Activated CD8-positive, alpha-beta memory T cell treated with anti-CD3 and anti-CD28 coated beads, Interleukin-2, amount 10 ng/mL, durations not matched to agents 7 days and 5 days (primary cell): Measurements from ENCODE around the gene ATN1. TPM values are rescaled to one million over a fixed set of nuclear protein-coding genes. Genes with fewer than 3 reads are reported as not detected.

ENCODE experiments used
- ATAC-seq: fragments of 150-1000 bp; cut with Tn5 transposase; one replicate; pipeline ENCODE4 v1.10.0; 2021; ENCODE audit warnings: moderate library complexity
- CTCF ChIA-PET: fragments of 350-600 bp; sonication (Branson Sonifier 250); formaldehyde crosslinking; loops from one replicate; lab custom pipeline; 2021; ENCODE audit warnings: antibody characterized with exemption; lab: Charles Lee
- DNase-seq: peaks from one replicate; pipeline ENCODE4 v3.0.0-alpha.2; 2020
- H3K27ac Mint-ChIP-seq: one replicate; pipeline ENCODE4 v1.8.0; 2021; ENCODE audit warnings: mild to moderate bottlenecking, mixed read lengths
- H3K27me3 Mint-ChIP-seq: one replicate; pipeline ENCODE4 v1.8.0; 2021; ENCODE audit warnings: mixed read lengths
- H3K36me3 Mint-ChIP-seq: one replicate; pipeline ENCODE4 v1.8.0; 2021; ENCODE audit warnings: mild to moderate bottlenecking, mixed read lengths
- H3K4me1 Mint-ChIP-seq: one replicate; pipeline ENCODE4 v1.8.0; 2021; ENCODE audit warnings: mixed read lengths
- H3K4me3 Mint-ChIP-seq: one replicate; pipeline ENCODE4 v1.8.0; 2021; ENCODE audit warnings: mild to moderate bottlenecking, moderate library complexity, mixed read lengths
- H3K9me3 Mint-ChIP-seq: one replicate; pipeline ENCODE4 v1.8.0; 2022; ENCODE audit warnings: low read depth, mixed read lengths
- total RNA-seq, 2 experiments: library from RNA; stranded (reverse); gene quantifications; one replicate each; pipeline ENCODE4 v1.2.3, GENCODE V29; 2021

ATN1 gene
- total RNA-seq, 2 experiments from 2014 or later, result 38.3 to 40.1 TPM

- H3K36me3 Mint-ChIP-seq, result peaks cover 23% of the 10 kb centered on the region
- peak overlapping the region; percentile 87 for H3K4me3 Mint-ChIP-seq
- H3K27ac Mint-ChIP-seq, result peak overlapping the region; percentile 96
- DNase-seq, result no peak
- no peaks in the 10 kb centered on the region for H3K27me3 Mint-ChIP-seq
- H3K9me3 Mint-ChIP-seq, result no peaks in the 10 kb centered on the region
- no peak for ATAC-seq
- peaks cover 52% of the 10 kb centered on the region for H3K4me1 Mint-ChIP-seq
- CTCF ChIA-PET, result interaction anchor here (0.9 to 7.7 kb wide), 6 partner anchors 11 to 177 kb away, joined by 3 to 116 read pairs (median 4); partner anchors contain the start of genes ATN1, SPSB2 and TPI1
Observed at GRCh38 chr12:6935371-6936193, 7.8 kb downstream of the ATN1 start.

- peaks cover 23% of the 10 kb centered on the region for H3K36me3 Mint-ChIP-seq
- CTCF ChIA-PET, result interaction anchor here (0.9 to 17.6 kb wide), 8 partner anchors 12 to 177 kb away, joined by 3 to 709 read pairs (median 25); partner anchors contain the start of genes ATN1, PTPN6, SPSB2 and TPI1
- peaks cover 47% of the 10 kb centered on the region for H3K4me1 Mint-ChIP-seq
Observed at GRCh38 chr12:6936194-6936635, 8.5 kb downstream of the ATN1 start.

GRCh38 chr12:6936636-6937480 lies 9.1 kb downstream of the ATN1 start:
- H3K4me1 Mint-ChIP-seq, result peaks cover 47% of the 10 kb centered on the region

More at GRCh38 chr12:6936194-6936635, 8.5 kb downstream of the ATN1 start:
- Mint-ChIP-seq H3K27me3 (no peaks in the 10 kb centered on the region), H3K4me3 (peak overlapping the region; percentile 87), H3K9me3 (no peaks in the 10 kb centered on the region), H3K27ac (peak overlapping the region; percentile 96)
- DNase-seq (no peak), ATAC-seq (no peak)

GRCh38 chr12:6937481-6938352 lies 10.0 kb downstream of the ATN1 start:
- no peaks in the 10 kb centered on the region for H3K27me3 Mint-ChIP-seq
- H3K27ac Mint-ChIP-seq, result peak overlapping the region; percentile 96
- H3K4me1 Mint-ChIP-seq, result peaks cover 45% of the 10 kb centered on the region
- CTCF ChIA-PET, result interaction anchor here (0.7 to 17.6 kb wide), 19 partner anchors 8 to 214 kb away, joined by 3 to 709 read pairs (median 4); partner anchors contain the start of genes ATN1, C1RL, COPS7A and ENO2
- peak; percentile 94 for ATAC-seq
- DNase-seq, result peak; percentile 97
- peak overlapping the region; percentile 87 for H3K4me3 Mint-ChIP-seq
- H3K36me3 Mint-ChIP-seq, result peaks cover 23% of the 10 kb centered on the region
- no peaks in the 10 kb centered on the region for H3K9me3 Mint-ChIP-seq

More at GRCh38 chr12:6936636-6937480, 9.1 kb downstream of the ATN1 start:
- DNase-seq, result peak; percentile 78
- peak overlapping the region; percentile 96 for H3K27ac Mint-ChIP-seq
- peaks cover 23% of the 10 kb centered on the region for H3K36me3 Mint-ChIP-seq
- CTCF ChIA-PET, result interaction anchor here (0.9 to 17.6 kb wide), 15 partner anchors 12 to 213 kb away, joined by 3 to 709 read pairs (median 5); partner anchors contain the start of genes ATN1, C1RL, COPS7A and LPCAT3
- peak overlapping the region; percentile 87 for H3K4me3 Mint-ChIP-seq
- H3K27me3 Mint-ChIP-seq, result no peaks in the 10 kb centered on the region
- ATAC-seq, result peak; percentile 38
- H3K9me3 Mint-ChIP-seq, result no peaks in the 10 kb centered on the region

- Mint-ChIP-seq H3K9me3 (no peaks in the 10 kb centered on the region), H3K4me1 (peaks cover 47% of the 10 kb centered on the region), H3K27me3 (peaks cover 2% of the 10 kb centered on the region), H3K36me3 (peaks cover 23% of the 10 kb centered on the region), H3K4me3 (peak overlapping the region; percentile 87), H3K27ac (peak overlapping the region; percentile 96)
- ATAC-seq, result no peak
- DNase-seq, result peak; percentile 47
- CTCF ChIA-PET, result interaction anchor here (0.7 to 17.6 kb wide), 19 partner anchors 7 to 215 kb away, joined by 3 to 709 read pairs (median 4); partner anchors contain the start of genes ATN1, C1RL, COPS7A and ENO2
Observed at GRCh38 chr12:6938353-6939190, 10.8 kb downstream of the ATN1 start.

- Mint-ChIP-seq H3K4me3 (no peak overlapping the region), H3K27ac (peak overlapping the region; percentile 63), H3K27me3 (peaks cover 4% of the 10 kb centered on the region), H3K36me3 (peaks cover 25% of the 10 kb centered on the region), H3K9me3 (no peaks in the 10 kb centered on the region), H3K4me1 (peaks cover 46% of the 10 kb centered on the region)
- CTCF ChIA-PET, result interaction anchor here (0.9 to 17.6 kb wide), 10 partner anchors 8 to 169 kb away, joined by 3 to 709 read pairs (median 7); partner anchors contain the start of genes ATN1 and SPSB2
- ATAC-seq, result no peak
- DNase-seq, result no peak
Observed at GRCh38 chr12:6939191-6939540, 11.4 kb downstream of the ATN1 start.

- no peak for ATAC-seq
- H3K4me1 Mint-ChIP-seq, result peaks cover 46% of the 10 kb centered on the region
Observed at GRCh38 chr12:6941267-6941666, 13.5 kb downstream of the ATN1 start.

GRCh38 chr12:6941782-6942181 lies 14.0 kb downstream of the ATN1 start:
- Mint-ChIP-seq H3K4me3 (no peak overlapping the region), H3K27ac (no peak overlapping the region), H3K4me1 (peaks cover 45% of the 10 kb centered on the region), H3K9me3 (no peaks in the 10 kb centered on the region), H3K36me3 (peaks cover 4% of the 10 kb centered on the region), H3K27me3 (peaks cover 4% of the 10 kb centered on the region)
- CTCF ChIA-PET, result interaction anchor here (7.7 to 17.6 kb wide), 2 partner anchors 17 to 19 kb away, joined by 116 to 709 read pairs; partner anchors contain the start of gene ATN1
- DNase-seq (no peak), ATAC-seq (no peak)

More at GRCh38 chr12:6941267-6941666, 13.5 kb downstream of the ATN1 start:
- peaks cover 9% of the 10 kb centered on the region for H3K36me3 Mint-ChIP-seq
- CTCF ChIA-PET, result interaction anchor here (5.1 to 17.6 kb wide), 3 partner anchors 17 to 72 kb away, joined by 30 to 709 read pairs (median 116); partner anchors contain the start of gene ATN1
- peaks cover 4% of the 10 kb centered on the region for H3K27me3 Mint-ChIP-seq
- DNase-seq, result no peak
- peak overlapping the region; percentile 5 for H3K27ac Mint-ChIP-seq
- no peaks in the 10 kb centered on the region for H3K9me3 Mint-ChIP-seq
- no peak overlapping the region for H3K4me3 Mint-ChIP-seq

- no peak for DNase-seq
- Mint-ChIP-seq H3K27me3 (peaks cover 4% of the 10 kb centered on the region), H3K4me3 (no peak overlapping the region), H3K9me3 (no peaks in the 10 kb centered on the region), H3K27ac (peak overlapping the region; percentile 98), H3K4me1 (peaks cover 49% of the 10 kb centered on the region), H3K36me3 (peaks cover 4% of the 10 kb centered on the region)
- CTCF ChIA-PET, result interaction anchor here (4.5 to 17.6 kb wide), 5 partner anchors 17 to 166 kb away, joined by 24 to 709 read pairs (median 50); partner anchors contain the start of genes C1RL and SPSB2
- ATAC-seq, result no peak
Observed at GRCh38 chr12:6942331-6942665, 14.5 kb downstream of the ATN1 start.

- no peaks in the 10 kb centered on the region for H3K9me3 Mint-ChIP-seq
- ATAC-seq (peak; percentile 46), DNase-seq (peak; percentile 91)
- CTCF ChIA-PET, result interaction anchor here (0.9 to 17.6 kb wide), 15 partner anchors 9 to 169 kb away, joined by 3 to 709 read pairs (median 13); partner anchors contain the start of genes C1RL, EMG1, LPCAT3 and PHB2
- peak overlapping the region; percentile 86 for H3K4me3 Mint-ChIP-seq
- peaks cover 4% of the 10 kb centered on the region for H3K27me3 Mint-ChIP-seq
- H3K27ac Mint-ChIP-seq, result peak overlapping the region; percentile 98
- H3K36me3 Mint-ChIP-seq, result peaks cover 4% of the 10 kb centered on the region
- peaks cover 53% of the 10 kb centered on the region for H3K4me1 Mint-ChIP-seq
Observed at GRCh38 chr12:6943389-6943721, 15.6 kb downstream of the ATN1 start.

GRCh38 chr12:6943722-6944380 lies 16.1 kb downstream of the ATN1 start, which contains the start of the genes C12orf57 and RNU7-1:
C12orf57 (plus strand) TSS chr12:6944022; CDS start chr12:6944122, 100 bp downstream.
RNU7-1 (plus strand) TSS chr12:6943816.
- H3K4me3 Mint-ChIP-seq, result peak within 1 kb of the TSS; percentile 86
- CTCF ChIA-PET, result interaction anchor here (0.6 to 17.6 kb wide), 20 partner anchors 9 to 1713 kb away, joined by 3 to 709 read pairs (median 7); partner anchors contain the start of genes C1RL, EMG1, LPCAT3 and PHB2
- no peaks in the 10 kb centered on the region for H3K9me3 Mint-ChIP-seq

More at GRCh38 chr12:6943722-6944380, 16.1 kb downstream of the ATN1 start, which contains the start of the genes C12orf57 and RNU7-1:
- ATAC-seq, result peak; percentile 71
- peak; percentile 93 for DNase-seq
- H3K27me3 Mint-ChIP-seq, result peaks cover 4% of the 10 kb centered on the region
- peaks cover 4% of the 10 kb centered on the region for H3K36me3 Mint-ChIP-seq
- peak within 1 kb of the TSS; percentile 98 for H3K27ac Mint-ChIP-seq
- H3K4me1 Mint-ChIP-seq, result peaks cover 56% of the 10 kb centered on the region
